ENCODE data around the gene MALRD1. TPM values are rescaled to one million over a fixed set of nuclear protein-coding genes. Genes with fewer than 3 reads are reported as not detected.

MALRD1 gene
- total RNA-seq: not detected

- DNase-seq: no peak
- Mint-ChIP-seq H3K27me3 (no peaks in the 10 kb centered on the region), H3K36me3 (ENCODE audit: low read depth) (no peaks in the 10 kb centered on the region), H3K4me3 (no peak within 1 kb of the TSS), H3K4me1 (no peaks in the 10 kb centered on the region), H3K9me3 (peaks cover 3% of the 10 kb centered on the region), H3K27ac (no peak within 1 kb of the TSS)
- ChIA-PET POLR2A (no interaction called here), CTCF (no interaction called here)
These were observed at the start of gene MALRD1 for GRCh38 chr10:19048489-19048888. TSS of gene MALRD1 (plus strand) at chr10:19048801. CDS start at chr10:19048939, 138 bp downstream.

- POLR2A ChIA-PET: no interaction called here
- Mint-ChIP-seq H3K27me3 (no peaks in the 10 kb centered on the region), H3K27ac (no peak overlapping the region), H3K9me3 (peaks cover 14% of the 10 kb centered on the region), H3K4me1 (no peaks in the 10 kb centered on the region), H3K4me3 (no peak overlapping the region), H3K36me3 (ENCODE audit: low read depth) (no peaks in the 10 kb centered on the region)
- no peak for DNase-seq
- CTCF ChIA-PET: no interaction called here
These were observed 45.3 kb upstream of the MALRD1 start for GRCh38 chr10:19003341-19003740.

- H3K9me3 Mint-ChIP-seq: peaks cover 9% of the 10 kb centered on the region
- POLR2A ChIA-PET: no interaction called here
- no peaks in the 10 kb centered on the region for H3K4me1 Mint-ChIP-seq
- H3K27ac Mint-ChIP-seq: no peak overlapping the region
- no peak overlapping the region for H3K4me3 Mint-ChIP-seq
- no peaks in the 10 kb centered on the region for H3K36me3 Mint-ChIP-seq (ENCODE audit: low read depth)
- no peaks in the 10 kb centered on the region for H3K27me3 Mint-ChIP-seq
- no peak for DNase-seq
- CTCF ChIA-PET: no interaction called here
These were observed 36.5 kb upstream of the MALRD1 start for GRCh38 chr10:19012111-19012510.

- H3K27ac Mint-ChIP-seq: no peak overlapping the region
- DNase-seq: no peak
- no peaks in the 10 kb centered on the region for H3K36me3 Mint-ChIP-seq (ENCODE audit: low read depth)
- ChIA-PET POLR2A (no interaction called here), CTCF (no interaction called here)
- no peaks in the 10 kb centered on the region for H3K27me3 Mint-ChIP-seq
- no peak overlapping the region for H3K4me3 Mint-ChIP-seq
- peaks cover 9% of the 10 kb centered on the region for H3K9me3 Mint-ChIP-seq
- H3K4me1 Mint-ChIP-seq: no peaks in the 10 kb centered on the region
These were observed 34.6 kb upstream of the MALRD1 start for GRCh38 chr10:19014034-19014433.

GRCh38 chr10:19014498-19014897 lies 34.1 kb upstream of the MALRD1 start:
- H3K27ac Mint-ChIP-seq: no peak overlapping the region
- DNase-seq: no peak
- CTCF ChIA-PET: no interaction called here
- H3K9me3 Mint-ChIP-seq: peaks cover 9% of the 10 kb centered on the region
- H3K27me3 Mint-ChIP-seq: no peaks in the 10 kb centered on the region
- H3K36me3 Mint-ChIP-seq (ENCODE audit: low read depth): no peaks in the 10 kb centered on the region
- H3K4me1 Mint-ChIP-seq: no peaks in the 10 kb centered on the region
- POLR2A ChIA-PET: no interaction called here
- H3K4me3 Mint-ChIP-seq: no peak overlapping the region

GRCh38 chr10:19017116-19017890 lies 31.3 kb upstream of the MALRD1 start:
- Mint-ChIP-seq H3K27ac (no peak overlapping the region), H3K4me3 (no peak overlapping the region), H3K36me3 (ENCODE audit: low read depth) (no peaks in the 10 kb centered on the region), H3K9me3 (peaks cover 2% of the 10 kb centered on the region), H3K27me3 (no peaks in the 10 kb centered on the region), H3K4me1 (no peaks in the 10 kb centered on the region)
- DNase-seq: no peak
- POLR2A ChIA-PET: no interaction called here
- CTCF ChIA-PET: no interaction called here

- CTCF ChIA-PET: no interaction called here
These were observed 27.4 kb upstream of the MALRD1 start for GRCh38 chr10:19021162-19021561.

GRCh38 chr10:19024611-19025010 lies 24.0 kb upstream of the MALRD1 start:
- H3K4me1 Mint-ChIP-seq: no peaks in the 10 kb centered on the region

More at GRCh38 chr10:19021162-19021561, 27.4 kb upstream of the MALRD1 start:
- H3K4me1 Mint-ChIP-seq: no peaks in the 10 kb centered on the region
- no peak for DNase-seq
- H3K27me3 Mint-ChIP-seq: no peaks in the 10 kb centered on the region
- H3K27ac Mint-ChIP-seq: no peak overlapping the region
- POLR2A ChIA-PET: no interaction called here
- H3K9me3 Mint-ChIP-seq: no peaks in the 10 kb centered on the region
- H3K36me3 Mint-ChIP-seq (ENCODE audit: low read depth): no peaks in the 10 kb centered on the region
- H3K4me3 Mint-ChIP-seq: no peak overlapping the region

GRCh38 chr10:19031763-19032162 lies 16.8 kb upstream of the MALRD1 start:
- ChIA-PET CTCF (no interaction called here), POLR2A (no interaction called here)
- peaks cover 3% of the 10 kb centered on the region for H3K9me3 Mint-ChIP-seq
- H3K27ac Mint-ChIP-seq: no peak overlapping the region
- no peak for DNase-seq
- no peak overlapping the region for H3K4me3 Mint-ChIP-seq
- H3K4me1 Mint-ChIP-seq: no peaks in the 10 kb centered on the region
- H3K36me3 Mint-ChIP-seq (ENCODE audit: low read depth): no peaks in the 10 kb centered on the region
- H3K27me3 Mint-ChIP-seq: no peaks in the 10 kb centered on the region

More at GRCh38 chr10:19024611-19025010, 24.0 kb upstream of the MALRD1 start:
- ChIA-PET CTCF (no interaction called here), POLR2A (no interaction called here)
- Mint-ChIP-seq H3K9me3 (no peaks in the 10 kb centered on the region), H3K4me3 (no peak overlapping the region), H3K27ac (no peak overlapping the region), H3K36me3 (ENCODE audit: low read depth) (no peaks in the 10 kb centered on the region), H3K27me3 (no peaks in the 10 kb centered on the region)
- no peak for DNase-seq

GRCh38 chr10:19033741-19034140 lies 14.9 kb upstream of the MALRD1 start:
- no peaks in the 10 kb centered on the region for H3K27me3 Mint-ChIP-seq
- H3K36me3 Mint-ChIP-seq (ENCODE audit: low read depth): no peaks in the 10 kb centered on the region
- ChIA-PET POLR2A (no interaction called here), CTCF (no interaction called here)
- H3K4me3 Mint-ChIP-seq: no peak overlapping the region
- no peaks in the 10 kb centered on the region for H3K4me1 Mint-ChIP-seq
- peaks cover 6% of the 10 kb centered on the region for H3K9me3 Mint-ChIP-seq
- H3K27ac Mint-ChIP-seq: no peak overlapping the region
- no peak for DNase-seq

- ChIA-PET CTCF (no interaction called here), POLR2A (no interaction called here)
- no peaks in the 10 kb centered on the region for H3K27me3 Mint-ChIP-seq
- no peak for DNase-seq
- no peaks in the 10 kb centered on the region for H3K36me3 Mint-ChIP-seq (ENCODE audit: low read depth)
- peaks cover 3% of the 10 kb centered on the region for H3K9me3 Mint-ChIP-seq
- H3K4me3 Mint-ChIP-seq: no peak overlapping the region
- no peak overlapping the region for H3K27ac Mint-ChIP-seq
- H3K4me1 Mint-ChIP-seq: no peaks in the 10 kb centered on the region
These were observed 7.4 kb upstream of the MALRD1 start for GRCh38 chr10:19041171-19041570.

- ChIA-PET CTCF (no interaction called here), POLR2A (no interaction called here)
- no peaks in the 10 kb centered on the region for H3K9me3 Mint-ChIP-seq
- H3K27me3 Mint-ChIP-seq: no peaks in the 10 kb centered on the region
- no peaks in the 10 kb centered on the region for H3K36me3 Mint-ChIP-seq (ENCODE audit: low read depth)
- H3K27ac Mint-ChIP-seq: no peak overlapping the region
- no peak for DNase-seq
- no peaks in the 10 kb centered on the region for H3K4me1 Mint-ChIP-seq
- H3K4me3 Mint-ChIP-seq: no peak overlapping the region
These were observed 5.2 kb upstream of the MALRD1 start for GRCh38 chr10:19043431-19043830.

GRCh38 chr10:19046679-19047078 lies 1.9 kb upstream of the MALRD1 start:
- Mint-ChIP-seq H3K27ac (no peak overlapping the region), H3K4me3 (no peak overlapping the region), H3K36me3 (ENCODE audit: low read depth) (no peaks in the 10 kb centered on the region), H3K27me3 (no peaks in the 10 kb centered on the region), H3K9me3 (no peaks in the 10 kb centered on the region), H3K4me1 (no peaks in the 10 kb centered on the region)
- ChIA-PET CTCF (no interaction called here), POLR2A (no interaction called here)
- no peak for DNase-seq

GRCh38 chr10:19048891-19049290 lies 290 bp downstream of the MALRD1 start:
- H3K36me3 Mint-ChIP-seq (ENCODE audit: low read depth): no peaks in the 10 kb centered on the region

More at GRCh38 chr10:19048891-19049290, 290 bp downstream of the MALRD1 start:
- DNase-seq: no peak
- ChIA-PET CTCF (no interaction called here), POLR2A (no interaction called here)
- no peak overlapping the region for H3K27ac Mint-ChIP-seq
- H3K4me3 Mint-ChIP-seq: no peak overlapping the region
- no peaks in the 10 kb centered on the region for H3K27me3 Mint-ChIP-seq
- H3K4me1 Mint-ChIP-seq: no peaks in the 10 kb centered on the region
- H3K9me3 Mint-ChIP-seq: peaks cover 3% of the 10 kb centered on the region
